DND-41 (cell line): ENCODE results near the gene TOX2.

Experiments used
- EZH2 ChIP-seq: IDR thresholded peaks from 3 replicates; pipeline ENCODE4 v1.6.1; 2012; ENCODE audit warnings: borderline replicate concordance, low read depth, mild to moderate bottlenecking, moderate library complexity, low read length, inconsistent platforms; ENCODE audit not compliant: severe bottlenecking
- TF ChIP-seq, protein P1 (sequence below): IDR thresholded peaks from 2 replicates; pipeline ENCODE4 v1.5.1; 2012; ENCODE audit warnings: borderline replicate concordance, low read length, moderate library complexity, mild to moderate bottlenecking; ENCODE audit not compliant: poor library complexity, severe bottlenecking; ENCODE audit errors: extremely low read depth

DNA sequence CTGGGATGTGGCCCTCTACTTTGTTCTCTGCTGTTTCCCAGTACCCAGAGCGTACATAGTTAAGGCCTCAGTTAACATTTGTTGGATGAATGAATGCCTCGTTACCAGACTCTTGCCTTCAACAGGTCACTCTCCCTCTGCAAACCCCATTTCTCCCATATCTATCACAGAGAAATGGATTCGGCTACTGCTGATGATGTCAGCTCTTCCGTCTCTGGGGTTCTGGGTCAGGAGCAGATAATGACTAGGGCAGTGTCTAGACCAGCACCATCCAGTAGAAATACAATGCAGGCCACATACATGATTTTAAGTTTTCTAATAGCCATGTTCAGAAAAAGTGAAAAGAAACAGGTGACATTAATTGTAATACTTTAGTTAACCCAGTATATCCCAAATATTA lies 47.9 kb downstream of the TOX2 start:
- TF ChIP-seq, protein P1, sequence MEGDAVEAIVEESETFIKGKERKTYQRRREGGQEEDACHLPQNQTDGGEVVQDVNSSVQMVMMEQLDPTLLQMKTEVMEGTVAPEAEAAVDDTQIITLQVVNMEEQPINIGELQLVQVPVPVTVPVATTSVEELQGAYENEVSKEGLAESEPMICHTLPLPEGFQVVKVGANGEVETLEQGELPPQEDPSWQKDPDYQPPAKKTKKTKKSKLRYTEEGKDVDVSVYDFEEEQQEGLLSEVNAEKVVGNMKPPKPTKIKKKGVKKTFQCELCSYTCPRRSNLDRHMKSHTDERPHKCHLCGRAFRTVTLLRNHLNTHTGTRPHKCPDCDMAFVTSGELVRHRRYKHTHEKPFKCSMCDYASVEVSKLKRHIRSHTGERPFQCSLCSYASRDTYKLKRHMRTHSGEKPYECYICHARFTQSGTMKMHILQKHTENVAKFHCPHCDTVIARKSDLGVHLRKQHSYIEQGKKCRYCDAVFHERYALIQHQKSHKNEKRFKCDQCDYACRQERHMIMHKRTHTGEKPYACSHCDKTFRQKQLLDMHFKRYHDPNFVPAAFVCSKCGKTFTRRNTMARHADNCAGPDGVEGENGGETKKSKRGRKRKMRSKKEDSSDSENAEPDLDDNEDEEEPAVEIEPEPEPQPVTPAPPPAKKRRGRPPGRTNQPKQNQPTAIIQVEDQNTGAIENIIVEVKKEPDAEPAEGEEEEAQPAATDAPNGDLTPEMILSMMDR, result no peak
- TF ChIP-seq EZH2, result no peak
